ENCODE data around the gene TAS2R7. TPM values are rescaled to one million over a fixed set of nuclear protein-coding genes. Genes with fewer than 3 reads are reported as not detected.

TAS2R7 gene
- not detected for total RNA-seq

- 55 to 58% methylated on average over 4 of the region's 4 CpGs for WGBS, 2 donors
- intact Hi-C loops (cut with DNase I; ENCODE audit: low total_unique reads): loop anchor here (2.0 kb wide), 1 partner anchor 38 kb away; no protein-coding TSS in a partner anchor
- DNase-seq (ENCODE audit: low spot score in 2 of 2): no peak
- TF ChIP-seq POLR2A (IDR thresholded peaks at IDR 0.05): no peak
- TF ChIP-seq CTCF (IDR thresholded peaks at IDR 0.05): no peak
- no peak within 1 kb of the TSS for H3K4me3 ChIP-seq (ENCODE audit: low read depth, poor library complexity, severe bottlenecking)
Observed at GRCh38 chr12:10802587-10802986, at the start of gene TAS2R7. Gene TAS2R7, minus strand, starts transcription at chr12:10802627. Its CDS starts 57 bp downstream, at chr12:10802570.

- WGBS, 2 donors: 78 to 83% methylated on average over 4 of the region's 4 CpGs
- intact Hi-C loops (cut with DNase I; ENCODE audit: low total_unique reads): no loop called here
- no peak for DNase-seq (ENCODE audit: low spot score in 2 of 2)
- no peak overlapping the region for H3K4me3 ChIP-seq (ENCODE audit: low read depth, poor library complexity, severe bottlenecking)
- TF ChIP-seq CTCF (IDR thresholded peaks at IDR 0.05) (no peak), POLR2A (IDR thresholded peaks at IDR 0.05) (no peak)
Observed at GRCh38 chr12:10851243-10851858, 48.9 kb upstream of the TAS2R7 start.

GRCh38 chr12:10849425-10849878 is 47.0 kb upstream of the TAS2R7 start, which contains the start of gene PRR4:
Gene PRR4, minus strand, starts transcription at chr12:10849475. Its CDS starts 38 bp downstream, at chr12:10849437.
- intact Hi-C loops (cut with DNase I; ENCODE audit: low total_unique reads): no loop called here
- 75 to 82% methylated on average over 4 of the region's 4 CpGs for WGBS, 2 donors
- DNase-seq (ENCODE audit: low spot score in 2 of 2): no peak
- TF ChIP-seq CTCF (IDR thresholded peaks at IDR 0.05) (no peak), POLR2A (IDR thresholded peaks at IDR 0.05) (no peak)
- no peak within 1 kb of the TSS for H3K4me3 ChIP-seq (ENCODE audit: low read depth, poor library complexity, severe bottlenecking)

DNA sequence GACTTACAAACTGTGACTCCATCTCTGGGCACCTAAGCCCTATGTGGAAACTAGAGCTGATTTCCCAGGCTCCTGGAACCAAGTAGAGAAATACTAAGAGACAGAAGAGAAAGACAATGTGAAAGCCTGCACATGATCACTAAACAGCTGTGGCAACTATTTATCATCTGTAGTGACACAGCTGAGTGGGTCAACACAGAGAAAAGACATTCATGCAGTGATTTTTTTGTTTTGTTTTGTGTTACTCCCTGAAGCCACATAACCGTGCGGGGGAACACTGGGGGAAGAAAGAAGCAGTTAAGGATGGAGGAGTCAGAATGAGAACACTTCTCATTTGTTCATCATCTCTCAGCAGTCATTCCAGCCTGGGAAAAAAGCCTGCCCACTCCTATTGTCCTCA is 45.3 kb upstream of the TAS2R7 start:
- TF ChIP-seq POLR2A (IDR thresholded peaks at IDR 0.05): no peak
- TF ChIP-seq CTCF (IDR thresholded peaks at IDR 0.05): no peak
- intact Hi-C loops (cut with DNase I; ENCODE audit: low total_unique reads): no loop called here
- 30 to 54% methylated on average over 2 of the region's 2 CpGs for WGBS, 2 donors
- DNase-seq (ENCODE audit: low spot score in 2 of 2): no peak
- H3K4me3 ChIP-seq (ENCODE audit: low read depth, poor library complexity, severe bottlenecking): no peak overlapping the region

DNA sequence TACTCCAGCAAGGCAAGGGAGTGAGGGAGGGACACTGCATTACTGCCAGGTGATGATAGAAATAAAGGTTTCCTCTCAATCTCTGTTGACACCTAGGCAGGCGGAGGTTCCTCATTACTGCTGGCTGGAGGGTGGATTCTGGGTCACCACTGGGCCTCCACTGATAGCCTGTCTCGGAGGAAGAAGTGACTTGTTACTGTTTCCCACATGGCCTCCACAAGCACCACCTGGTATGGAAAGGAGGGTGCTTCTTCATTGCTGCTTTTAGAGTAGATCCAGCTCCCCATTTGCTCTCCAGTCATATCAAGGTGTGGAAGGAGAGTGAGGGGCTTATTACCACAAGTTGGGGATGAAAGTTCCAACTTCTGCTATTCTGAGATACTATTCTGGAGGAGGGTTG is 40.4 kb upstream of the TAS2R7 start:
- TF ChIP-seq POLR2A (IDR thresholded peaks at IDR 0.05): no peak
- no peak for TF ChIP-seq CTCF (IDR thresholded peaks at IDR 0.05)
- DNase-seq (ENCODE audit: low spot score in 2 of 2): no peak
- intact Hi-C loops (cut with DNase I; ENCODE audit: low total_unique reads): no loop called here
- no peak overlapping the region for H3K4me3 ChIP-seq (ENCODE audit: low read depth, poor library complexity, severe bottlenecking)
- 95 to 96% methylated on average over 2 of the region's 2 CpGs for WGBS, 2 donors

GRCh38 chr12:10838461-10838860 is 36.0 kb upstream of the TAS2R7 start:
- intact Hi-C loops (cut with DNase I; ENCODE audit: low total_unique reads): no loop called here
- TF ChIP-seq POLR2A (IDR thresholded peaks at IDR 0.05) (no peak), CTCF (IDR thresholded peaks at IDR 0.05) (no peak)
- no peak for DNase-seq (ENCODE audit: low spot score in 2 of 2)
- 84% methylated on average over 3 of the region's 3 CpGs for WGBS, 2 donors
- no peak overlapping the region for H3K4me3 ChIP-seq (ENCODE audit: low read depth, poor library complexity, severe bottlenecking)

All from lower leg skin (tissue), 4 donors.